ENCODE results near the gene HHIPL1.

DNA sequence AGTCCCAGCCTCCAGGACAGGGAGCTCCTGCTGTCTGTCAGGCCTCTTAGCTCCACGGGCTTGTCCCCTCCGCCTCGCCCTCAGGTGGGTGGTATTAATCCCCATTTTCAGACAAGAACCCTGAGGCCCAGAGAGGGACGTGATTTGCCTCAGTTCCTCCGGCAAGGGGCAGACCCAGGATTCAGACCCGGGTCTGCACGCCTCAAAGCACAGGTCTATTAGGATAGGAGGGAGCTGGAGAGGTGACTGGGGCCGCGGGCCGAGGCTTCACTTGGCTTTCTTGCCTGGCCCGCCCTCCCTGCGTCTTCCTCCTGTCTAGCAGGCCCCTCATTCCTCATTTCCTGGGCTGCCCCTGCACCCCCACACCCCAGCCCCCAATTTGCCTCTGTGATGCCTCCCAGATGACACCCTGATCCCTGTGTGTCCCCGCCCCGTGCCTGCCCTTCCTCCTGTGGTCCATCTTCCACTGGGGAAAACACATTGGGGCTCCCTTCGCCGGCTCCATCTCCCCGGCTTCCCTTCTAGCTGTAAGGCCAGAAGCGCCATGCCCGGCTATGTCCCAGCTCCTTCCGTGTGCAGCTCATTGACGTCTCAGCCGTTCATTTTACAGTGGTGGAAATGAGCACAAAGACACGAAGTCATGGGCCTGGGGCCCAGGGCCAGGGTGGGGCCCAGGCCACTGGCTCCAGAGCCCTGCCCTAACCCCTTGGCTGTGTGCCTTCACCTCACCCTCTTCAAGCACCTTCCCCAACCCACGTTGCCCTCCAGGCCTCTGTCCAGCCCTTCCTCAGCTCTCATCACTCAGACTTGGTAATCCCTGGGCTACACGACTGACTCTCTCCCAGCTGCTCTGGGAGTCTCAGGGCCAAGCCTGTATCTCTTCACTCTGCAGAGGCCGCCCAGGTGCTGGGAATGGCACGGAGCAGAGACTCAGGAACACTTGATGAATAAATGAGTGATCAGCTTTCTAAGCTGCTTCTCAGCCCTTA, 23.7 kb downstream of the HHIPL1 start:
- TF ChIP-seq, protein P1, sequence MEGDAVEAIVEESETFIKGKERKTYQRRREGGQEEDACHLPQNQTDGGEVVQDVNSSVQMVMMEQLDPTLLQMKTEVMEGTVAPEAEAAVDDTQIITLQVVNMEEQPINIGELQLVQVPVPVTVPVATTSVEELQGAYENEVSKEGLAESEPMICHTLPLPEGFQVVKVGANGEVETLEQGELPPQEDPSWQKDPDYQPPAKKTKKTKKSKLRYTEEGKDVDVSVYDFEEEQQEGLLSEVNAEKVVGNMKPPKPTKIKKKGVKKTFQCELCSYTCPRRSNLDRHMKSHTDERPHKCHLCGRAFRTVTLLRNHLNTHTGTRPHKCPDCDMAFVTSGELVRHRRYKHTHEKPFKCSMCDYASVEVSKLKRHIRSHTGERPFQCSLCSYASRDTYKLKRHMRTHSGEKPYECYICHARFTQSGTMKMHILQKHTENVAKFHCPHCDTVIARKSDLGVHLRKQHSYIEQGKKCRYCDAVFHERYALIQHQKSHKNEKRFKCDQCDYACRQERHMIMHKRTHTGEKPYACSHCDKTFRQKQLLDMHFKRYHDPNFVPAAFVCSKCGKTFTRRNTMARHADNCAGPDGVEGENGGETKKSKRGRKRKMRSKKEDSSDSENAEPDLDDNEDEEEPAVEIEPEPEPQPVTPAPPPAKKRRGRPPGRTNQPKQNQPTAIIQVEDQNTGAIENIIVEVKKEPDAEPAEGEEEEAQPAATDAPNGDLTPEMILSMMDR (IDR thresholded peaks at IDR 0.05) = no peak
- no peak for TF ChIP-seq POLR2A (IDR thresholded peaks at IDR 0.05)
